Activated gamma-delta T cell treated with anti-CD3 and anti-CD28 coated beads, Interleukin-2, amount 50 U/mL, for 16 hours (primary cell): Measurements from ENCODE around the gene ACTR1B.
A peak's percentile ranks its signal among the peaks of the same experiment; 100 is the strongest.
"Not testable (repeated sequence)": the region's sequence is repeated elsewhere in the genome, so short reads cannot be mapped to it uniquely, and the experiment has no call there.

ENCODE experiments used
- DNase-seq: peaks from one replicate; pipeline ENCODE4 v3.0.0-alpha.2; 2020; ENCODE audit warnings: low read depth

ACTR1B gene

DNA sequence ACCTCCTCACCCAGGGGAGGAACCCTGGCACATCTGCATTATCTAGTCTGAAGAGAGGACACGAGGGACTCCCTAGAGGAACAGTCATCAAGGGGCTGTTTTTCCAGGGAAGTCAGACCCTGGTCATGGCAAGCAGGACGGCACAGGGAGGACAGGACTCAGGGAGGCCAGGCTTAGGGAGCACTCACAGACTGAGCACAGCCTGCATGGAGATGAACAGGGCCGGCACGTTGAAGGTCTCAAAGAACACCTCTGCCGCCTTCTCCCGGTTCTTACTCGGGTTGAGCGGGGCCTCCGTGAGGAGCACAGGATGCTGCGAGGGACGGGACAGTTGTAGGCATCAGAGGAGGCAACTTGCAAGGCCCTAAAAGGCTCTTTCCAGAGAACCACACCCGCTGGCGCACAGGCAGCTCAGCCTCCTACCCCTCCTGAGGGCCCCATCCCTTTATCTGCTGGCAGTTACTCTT, 5.1 kb downstream of the ACTR1B start:
- DNase-seq: no peak

DNA sequence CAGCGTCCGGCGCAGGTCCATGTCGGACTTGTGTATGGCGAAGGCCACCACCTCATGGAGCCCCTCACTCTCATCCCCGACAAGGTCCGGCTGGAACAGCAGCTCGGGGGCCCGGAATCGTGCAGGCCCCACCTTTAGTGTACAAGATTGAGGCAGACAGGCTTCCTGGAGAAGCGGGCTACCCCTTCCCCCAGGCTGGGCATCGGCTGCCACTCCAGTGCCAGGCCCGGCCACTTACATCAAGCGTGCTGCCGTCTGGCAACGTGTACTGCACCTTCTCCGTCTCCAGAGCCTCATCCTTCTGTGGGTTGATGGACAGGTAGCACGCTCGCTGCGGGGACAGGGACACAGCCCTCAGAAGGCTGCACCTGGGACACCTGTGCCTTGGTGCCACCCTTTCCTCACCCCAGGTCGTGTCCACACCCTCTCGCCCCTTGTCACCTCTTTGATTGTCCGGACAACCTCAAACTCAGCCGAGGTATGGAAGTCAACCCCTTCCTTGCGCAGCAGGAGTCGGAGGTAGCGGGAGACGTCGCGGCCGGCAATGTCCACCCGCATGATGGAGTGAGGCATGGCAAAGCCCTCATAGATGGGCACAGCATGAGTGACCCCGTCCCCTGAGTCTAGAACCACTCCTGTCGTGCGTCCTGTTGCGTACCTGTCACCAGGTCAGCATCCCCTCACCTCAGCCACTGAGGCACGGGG, 5.7 kb downstream of the ACTR1B start:
- no peak for DNase-seq

DNA sequence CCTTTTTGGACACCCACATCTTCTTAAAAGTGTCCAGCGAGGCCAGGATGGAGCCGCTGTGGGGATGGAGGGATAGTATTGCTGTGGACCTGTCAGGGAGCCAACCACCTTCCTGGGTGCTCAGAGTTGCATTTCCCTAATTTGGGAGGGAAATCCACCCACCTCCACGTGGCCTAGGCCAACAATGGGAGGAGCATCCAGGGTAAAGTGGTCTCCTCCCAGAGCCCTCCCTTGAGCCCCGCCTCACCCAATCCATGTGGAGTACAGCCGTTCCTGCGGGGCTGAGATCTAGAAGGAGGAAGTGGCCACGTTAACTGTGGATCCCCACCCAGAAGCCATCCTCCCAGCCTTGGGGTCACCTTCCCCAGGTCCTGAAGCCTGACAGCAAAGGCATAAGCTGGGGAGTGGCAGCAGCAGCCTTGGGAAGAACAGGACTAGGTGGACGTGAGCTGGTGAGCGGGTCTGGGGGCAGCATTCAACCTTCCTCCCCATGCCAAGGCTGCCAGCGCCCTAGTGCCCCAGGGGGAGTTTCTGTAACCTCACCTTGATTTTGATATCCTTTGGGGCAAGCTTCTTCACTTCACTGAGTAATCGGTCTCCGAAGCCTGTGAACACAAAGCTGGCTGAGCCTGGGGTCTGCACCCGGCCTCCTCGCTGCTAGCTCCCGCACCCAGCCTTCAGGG, 6.8 kb downstream of the ACTR1B start:
- no peak for DNase-seq

- no peak for DNase-seq
Measured at GRCh38 chr2:97656129-97656755, 7.6 kb downstream of the ACTR1B start.

GRCh38 chr2:97654791-97655190, 9.1 kb downstream of the ACTR1B start:
- DNase-seq: no peak

DNA sequence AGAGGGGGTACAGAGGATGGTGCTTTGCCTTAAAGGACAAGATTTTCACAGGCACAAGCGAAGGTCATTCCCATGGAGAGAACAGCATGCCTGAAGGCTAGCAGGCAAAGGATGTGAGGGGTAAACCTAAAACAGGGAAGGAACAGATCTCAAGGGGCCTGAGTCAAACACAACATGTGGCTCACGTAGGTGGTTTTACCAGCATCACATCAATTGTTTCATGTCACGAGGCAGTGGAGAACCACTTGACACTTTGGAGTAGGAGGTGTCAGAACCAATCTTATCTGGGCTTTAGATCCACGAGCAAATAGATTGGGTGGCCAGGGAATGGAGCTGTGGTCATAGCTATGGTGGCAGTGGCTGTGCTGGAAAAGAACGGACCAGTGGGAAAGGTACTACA, 9.5 kb downstream of the ACTR1B start:
- no peak for DNase-seq

GRCh38 chr2:97653874-97654273, 10.0 kb downstream of the ACTR1B start:
- DNase-seq: no peak

DNA sequence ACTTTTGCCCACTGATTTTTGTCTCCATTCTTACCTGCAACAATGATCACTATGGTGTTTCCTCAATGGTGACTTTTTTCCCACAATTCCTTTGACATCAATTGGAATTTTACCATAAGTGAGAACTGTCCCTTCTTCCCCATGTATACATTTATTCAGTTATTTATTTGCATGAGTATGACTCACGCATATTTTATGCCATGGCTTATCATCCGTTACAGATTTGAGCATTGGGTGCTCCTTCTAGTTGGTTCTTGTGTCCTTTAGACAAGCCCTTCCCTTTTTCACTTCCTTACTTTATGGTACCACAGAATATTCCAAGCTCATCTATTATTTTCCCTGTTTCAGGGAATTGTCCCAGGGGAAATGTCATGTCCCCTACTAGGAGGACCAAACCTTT, 10.4 kb downstream of the ACTR1B start:
- no peak for DNase-seq

GRCh38 chr2:97651114-97651513, 12.7 kb downstream of the ACTR1B start:
- DNase-seq: no peak

DNA sequence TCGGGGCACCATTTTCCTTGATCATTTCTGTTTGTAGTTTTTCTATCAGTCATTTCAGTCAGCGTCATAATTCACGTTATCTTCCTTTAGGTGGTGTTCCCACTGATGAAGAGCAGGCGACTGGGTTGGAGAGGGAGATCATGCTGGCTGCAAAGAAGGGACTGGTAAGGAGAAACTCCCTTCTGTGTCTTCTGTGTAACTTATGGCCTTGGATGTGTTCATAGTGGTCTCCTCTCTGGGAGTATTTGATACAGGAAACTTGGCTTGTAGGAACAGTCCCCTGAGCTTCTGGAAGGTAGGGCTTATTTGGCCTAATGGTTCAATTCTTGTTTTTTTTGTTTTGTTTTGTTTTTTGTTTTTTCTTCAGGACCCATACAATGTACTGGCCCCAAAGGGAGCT, 16.9 kb downstream of the ACTR1B start:
- DNase-seq: no peak

GRCh38 chr2:97645695-97646629, 17.9 kb downstream of the ACTR1B start, which contains the start of gene COX5B:
COX5B (plus strand) TSS chr2:97646062; CDS start chr2:97646087, 25 bp downstream.
- peak; percentile 97 for DNase-seq

DNA sequence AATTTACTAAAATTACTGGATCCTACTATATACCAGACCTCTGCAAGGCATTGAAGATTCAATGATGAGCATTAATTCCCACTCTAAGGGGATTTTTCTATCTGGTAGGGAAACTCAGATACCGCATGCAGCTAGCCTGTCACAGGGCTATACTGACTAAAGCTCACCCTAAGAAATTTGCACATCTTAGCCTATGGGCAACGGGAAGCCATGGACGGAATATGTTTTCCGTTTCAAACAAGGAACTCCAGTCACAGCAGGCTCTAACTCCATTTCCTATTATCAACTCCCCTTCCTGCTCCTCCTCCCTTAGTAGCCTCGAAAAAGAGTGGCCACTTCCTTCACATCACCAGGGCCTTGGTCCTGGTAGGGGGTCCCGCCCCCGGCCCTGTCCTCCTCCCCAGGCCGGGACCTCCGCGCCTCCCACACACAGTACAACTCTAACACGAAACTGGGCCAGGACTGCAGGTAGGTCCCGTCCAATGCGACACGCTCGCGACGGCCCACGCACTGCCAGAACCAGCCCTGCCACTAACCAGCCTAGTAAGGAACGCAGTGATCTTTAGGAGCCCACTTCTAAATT, 18.6 kb downstream of the ACTR1B start:
- DNase-seq: no peak

GRCh38 chr2:97644023-97644717, 19.7 kb downstream of the ACTR1B start:
- DNase-seq: no peak

DNA sequence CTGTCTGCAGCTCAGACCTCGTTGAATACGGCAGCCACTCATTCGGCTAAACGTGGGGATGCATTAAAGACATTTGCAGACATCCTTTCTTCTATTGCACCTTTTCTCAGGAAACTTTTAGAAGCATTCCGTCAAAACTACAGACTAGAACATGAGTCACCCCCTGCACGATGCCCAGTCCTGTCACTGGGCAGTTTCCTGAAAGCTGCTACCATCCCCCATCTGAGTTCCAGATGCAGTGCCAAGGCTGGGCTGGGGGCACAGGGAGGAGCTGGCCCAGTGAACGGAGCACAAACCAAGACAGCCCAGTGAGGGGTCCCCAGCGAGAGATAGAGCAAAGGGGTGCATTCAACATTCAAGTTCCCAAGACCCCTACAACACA, 37.8 kb downstream of the ACTR1B start:
- not testable (repeated sequence) for DNase-seq

DNA sequence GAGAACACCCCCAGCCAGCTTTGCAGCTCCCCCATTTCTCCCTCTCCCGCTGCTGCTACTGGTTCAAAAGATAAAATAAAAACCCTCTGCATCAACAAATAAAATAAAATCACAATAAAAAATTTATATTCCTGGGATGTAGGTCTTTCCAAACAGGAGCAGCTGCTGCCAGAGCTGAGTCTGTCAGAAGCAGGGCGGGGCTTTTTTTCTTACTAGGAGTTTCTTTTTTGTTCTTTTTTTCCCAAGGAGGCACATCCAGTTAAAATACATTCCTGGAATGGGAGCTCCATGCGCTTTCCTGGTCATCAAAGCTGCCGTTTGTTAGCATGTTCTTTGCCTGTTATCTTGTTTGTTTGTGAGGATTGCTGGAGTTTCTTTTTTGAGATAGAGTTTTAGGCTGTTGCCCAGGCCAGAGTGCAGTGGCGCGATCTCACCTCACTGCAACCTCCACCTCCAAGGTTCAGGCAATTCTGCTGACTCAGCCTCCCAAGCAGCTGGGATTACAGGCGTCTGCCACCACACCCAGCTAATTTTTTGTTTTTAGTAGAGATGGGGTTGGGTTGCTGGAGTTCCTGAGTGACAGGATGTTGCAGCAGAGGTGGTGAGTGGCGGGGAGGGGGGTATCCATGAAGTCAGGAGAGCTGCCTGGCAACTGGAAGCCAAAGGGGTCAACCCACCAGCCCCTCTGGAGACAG, 38.3 kb downstream of the ACTR1B start:
- not testable (repeated sequence) for DNase-seq

DNA sequence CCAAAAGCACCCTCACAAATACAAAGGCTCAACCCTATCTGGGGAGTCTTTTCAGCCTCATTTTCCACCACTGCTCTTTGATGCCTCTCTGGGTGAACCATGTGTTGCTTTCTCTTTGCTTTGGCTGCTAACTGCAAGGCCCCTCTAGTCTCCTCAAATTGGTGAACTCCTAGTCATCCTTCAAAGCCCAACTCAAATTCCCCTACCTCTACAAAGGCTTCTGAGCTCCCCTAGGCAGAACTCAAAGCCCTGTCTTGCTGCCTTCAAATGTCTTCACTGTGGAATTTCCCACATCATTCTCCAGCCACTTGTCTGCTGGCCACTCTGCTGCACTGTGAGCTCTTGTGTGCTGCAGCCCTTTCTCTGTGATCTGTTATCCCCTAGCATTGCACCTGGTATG, 40.9 kb downstream of the ACTR1B start:
- not testable (repeated sequence) for DNase-seq

DNA sequence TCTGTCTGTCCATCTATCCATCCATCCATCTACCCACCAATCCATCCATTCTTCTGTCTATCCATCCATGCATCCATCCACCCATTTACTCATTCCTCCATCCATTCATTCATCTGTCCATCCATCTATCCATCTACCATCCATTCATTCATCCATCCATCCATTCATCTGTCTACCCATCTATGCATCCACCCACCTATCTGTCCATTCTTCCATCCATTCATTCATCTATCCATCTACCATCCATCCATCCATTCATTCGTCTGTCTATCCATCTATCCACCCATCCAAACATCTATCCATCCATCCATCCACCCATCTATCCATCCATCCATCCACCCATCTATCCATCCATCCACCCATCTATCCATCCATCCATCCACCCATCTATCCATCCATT, 43.4 kb downstream of the ACTR1B start:
- DNase-seq: not testable (repeated sequence)

- DNase-seq: not testable (repeated sequence)
Measured at GRCh38 chr2:97618939-97619827, 44.7 kb downstream of the ACTR1B start.

GRCh38 chr2:97617911-97618310, 45.9 kb downstream of the ACTR1B start:
- no peak for DNase-seq
